Loucy (cell line): ENCODE data around the gene GRAP.
"Not testable (repeated sequence)": the region's sequence is repeated elsewhere in the genome, so short reads cannot be mapped to it uniquely, and the experiment has no call there.

Experiments
- H2AFZ ChIP-seq: fragments of 200-600 bp; sonication (generic); 2 replicates; pipeline ENCODE4 v1.6.0; 2016; ENCODE audit warnings: antibody characterized with exemption, mild to moderate bottlenecking, low read length, moderate library complexity
- H3F3A ChIP-seq: fragments of 200-600 bp; 2 replicates; pipeline ENCODE4 v1.6.0; 2016; ENCODE audit warnings: antibody characterized with exemption, low read depth, mild to moderate bottlenecking
- H3K27me3 ChIP-seq: fragments of 200-600 bp; sonication (generic); 2 replicates; pipeline ENCODE4 v1.6.1; 2014; ENCODE audit warnings: low read length, mild to moderate bottlenecking; ENCODE audit not compliant: insufficient read depth, poor library complexity, severe bottlenecking
- H3K36me3 ChIP-seq: fragments of 200-600 bp; sonication (generic); 2 replicates; pipeline ENCODE4 v1.6.1; 2016; ENCODE audit warnings: low read length; ENCODE audit not compliant: insufficient read depth
- H3K4me1 ChIP-seq: fragments of 200-600 bp; sonication (generic); 2 replicates; pipeline ENCODE4 v1.5.1; 2014; ENCODE audit warnings: low read length, mild to moderate bottlenecking; ENCODE audit not compliant: insufficient read depth, poor library complexity, severe bottlenecking
- H3K4me2 ChIP-seq: fragments of 200-600 bp; sonication (generic); 2 replicates; pipeline ENCODE4 v1.6.0; 2014; ENCODE audit warnings: antibody characterized with exemption, low read length, low read depth, mild to moderate bottlenecking; ENCODE audit not compliant: poor library complexity, severe bottlenecking
- H3K4me3 ChIP-seq: fragments of 200-600 bp; sonication (generic); 2 replicates; pipeline ENCODE4 v1.5.1; 2014; ENCODE audit warnings: low read length, mild to moderate bottlenecking, mixed read lengths; ENCODE audit not compliant: poor library complexity, severe bottlenecking
- H3K79me2 ChIP-seq: fragments of 200-600 bp; sonication (generic); 2 replicates; pipeline ENCODE4 v1.6.1; 2014; ENCODE audit warnings: low read length; ENCODE audit not compliant: insufficient read depth
- H3K9ac ChIP-seq: fragments of 200-600 bp; sonication (generic); 2 replicates; pipeline ENCODE4 v1.6.0; 2014; ENCODE audit warnings: mild to moderate bottlenecking, low read depth, low read length, moderate library complexity; ENCODE audit not compliant: poor library complexity, severe bottlenecking
- H3K9me2 ChIP-seq: fragments of 200-600 bp; sonication (generic); replicated peaks from 2 replicates; pipeline ENCODE4 v1.6.1; 2016; ENCODE audit warnings: low read depth, low read length, mixed read lengths
- H3K9me3 ChIP-seq: fragments of 200-600 bp; sonication (generic); 2 replicates; pipeline ENCODE4 v1.6.1; 2014; ENCODE audit warnings: mild to moderate bottlenecking, antibody characterized with exemption, low read length, low read depth; ENCODE audit not compliant: insufficient read depth
- H4K20me1 ChIP-seq: fragments of 200-600 bp; sonication (generic); 2 replicates; pipeline ENCODE4 v1.6.0; 2014; ENCODE audit warnings: antibody characterized with exemption, low read length, mild to moderate bottlenecking; ENCODE audit not compliant: insufficient read depth, poor library complexity, severe bottlenecking

The GRAP gene

GRCh38 chr17:19038730-19039129 is 8.0 kb downstream of the GRAP start:
- not testable (repeated sequence) for H3K4me1 ChIP-seq, H2AFZ ChIP-seq, H3K36me3 ChIP-seq, H3K9me3 ChIP-seq, H3K9me2 ChIP-seq, H3K4me3 ChIP-seq, H3K27me3 ChIP-seq, H3F3A ChIP-seq, H3K79me2 ChIP-seq, H4K20me1 ChIP-seq, H3K9ac ChIP-seq, H3K4me2 ChIP-seq

- not testable (repeated sequence) for H3F3A ChIP-seq, H3K27me3 ChIP-seq, H3K9me2 ChIP-seq, H3K9me3 ChIP-seq, H3K4me3 ChIP-seq, H4K20me1 ChIP-seq, H3K4me2 ChIP-seq, H3K36me3 ChIP-seq, H3K79me2 ChIP-seq, H3K9ac ChIP-seq, H2AFZ ChIP-seq, H3K4me1 ChIP-seq
These were observed 8.8 kb downstream of the GRAP start for GRCh38 chr17:19038007-19038406.

GRCh38 chr17:19037547-19037946 is 9.2 kb downstream of the GRAP start:
- not testable (repeated sequence) for H3K27me3 ChIP-seq, H3K9me3 ChIP-seq

GRCh38 chr17:19036186-19036585 is 10.6 kb downstream of the GRAP start:
- not testable (repeated sequence) for H3K4me1 ChIP-seq, H3F3A ChIP-seq, H3K36me3 ChIP-seq, H3K4me2 ChIP-seq, H3K27me3 ChIP-seq, H2AFZ ChIP-seq, H3K9ac ChIP-seq, H3K9me3 ChIP-seq, H3K9me2 ChIP-seq, H4K20me1 ChIP-seq, H3K79me2 ChIP-seq, H3K4me3 ChIP-seq

More at GRCh38 chr17:19037547-19037946, 9.2 kb downstream of the GRAP start:
- H3K4me1 ChIP-seq, H3K9ac ChIP-seq, H3K4me3 ChIP-seq, H3K79me2 ChIP-seq, H3K9me2 ChIP-seq, H2AFZ ChIP-seq, H4K20me1 ChIP-seq, H3F3A ChIP-seq, H3K4me2 ChIP-seq, H3K36me3 ChIP-seq: not testable (repeated sequence)

- H4K20me1 ChIP-seq, H3K27me3 ChIP-seq, H3K4me3 ChIP-seq, H2AFZ ChIP-seq, H3K4me2 ChIP-seq, H3K9me3 ChIP-seq, H3K4me1 ChIP-seq, H3K9ac ChIP-seq, H3K79me2 ChIP-seq, H3K36me3 ChIP-seq, H3F3A ChIP-seq, H3K9me2 ChIP-seq: not testable (repeated sequence)
These were observed 14.3 kb downstream of the GRAP start for GRCh38 chr17:19032377-19032988.

- not testable (repeated sequence) for H3K9me3 ChIP-seq, H3K4me2 ChIP-seq, H3K36me3 ChIP-seq, H3K79me2 ChIP-seq, H3K9me2 ChIP-seq, H3K27me3 ChIP-seq, H3K4me1 ChIP-seq, H4K20me1 ChIP-seq, H3F3A ChIP-seq, H3K4me3 ChIP-seq, H3K9ac ChIP-seq, H2AFZ ChIP-seq
These were observed 15.0 kb downstream of the GRAP start for GRCh38 chr17:19031729-19032128.

GRCh38 chr17:19030771-19031449 is 15.8 kb downstream of the GRAP start:
- not testable (repeated sequence) for H3K79me2 ChIP-seq, H3F3A ChIP-seq, H3K9me2 ChIP-seq, H3K9ac ChIP-seq, H3K4me2 ChIP-seq, H3K4me1 ChIP-seq, H3K9me3 ChIP-seq, H2AFZ ChIP-seq, H4K20me1 ChIP-seq, H3K27me3 ChIP-seq, H3K36me3 ChIP-seq, H3K4me3 ChIP-seq
